Stimulated activated CD4-positive, alpha-beta T cell treated with anti-CD3 and anti-CD28 coated beads, Interleukin-2, amount 100 ng/mL, for 48 hours (primary cell): ENCODE measurements around the gene TNP1.

Experiments used
- DNase-seq, 2 donors: peaks; one replicate each; pipeline ENCODE4 v3.0.0-alpha.2; 2020

The TNP1 gene

DNA sequence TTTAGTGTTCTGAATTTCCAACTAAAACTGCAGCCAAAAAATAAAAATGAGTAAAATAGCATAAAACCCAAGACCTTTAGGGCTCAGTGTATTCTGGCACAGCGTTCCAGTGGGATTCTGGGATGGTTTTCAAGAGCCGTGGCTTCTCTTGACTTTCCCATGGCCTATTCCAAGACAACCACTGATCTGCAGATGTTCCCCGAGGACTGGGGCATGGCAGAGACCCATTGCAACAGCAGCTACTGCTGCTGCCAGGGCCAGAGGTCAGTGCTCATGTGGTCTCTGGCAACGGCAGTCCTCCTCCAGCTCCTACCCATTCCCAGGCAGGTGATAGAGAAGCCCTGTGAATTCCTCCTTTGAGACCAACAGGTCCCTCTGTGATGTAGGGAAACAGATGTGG, 26.8 kb downstream of the TNP1 start:
- no peak for DNase-seq

GRCh38 chr2:216830346-216830745, 29.5 kb downstream of the TNP1 start:
- no peak for DNase-seq

- no peak for DNase-seq
These were observed 30.3 kb downstream of the TNP1 start for GRCh38 chr2:216829533-216829932.

- no peak for DNase-seq
These were observed 32.7 kb downstream of the TNP1 start for GRCh38 chr2:216827073-216827720.

DNA sequence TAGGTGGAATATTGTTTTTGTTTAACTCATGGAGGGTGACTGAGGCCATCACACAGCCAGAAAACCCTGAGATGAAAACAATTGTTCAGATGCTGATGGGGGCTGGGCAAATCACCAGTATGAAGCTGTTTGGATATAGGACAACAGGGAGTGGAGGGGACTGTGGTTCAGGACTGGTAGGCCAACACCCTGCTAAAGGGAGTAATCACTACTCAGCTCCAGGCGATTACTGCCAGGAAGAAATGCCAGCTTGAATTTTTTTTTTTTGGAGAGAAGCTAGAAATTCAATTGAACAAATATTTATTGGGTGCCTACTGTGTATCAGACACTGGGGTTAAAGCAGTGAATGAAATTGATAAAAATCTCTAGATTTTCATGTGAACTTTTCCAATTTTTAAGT, 37.4 kb downstream of the TNP1 start:
- DNase-seq, result no peak

DNA sequence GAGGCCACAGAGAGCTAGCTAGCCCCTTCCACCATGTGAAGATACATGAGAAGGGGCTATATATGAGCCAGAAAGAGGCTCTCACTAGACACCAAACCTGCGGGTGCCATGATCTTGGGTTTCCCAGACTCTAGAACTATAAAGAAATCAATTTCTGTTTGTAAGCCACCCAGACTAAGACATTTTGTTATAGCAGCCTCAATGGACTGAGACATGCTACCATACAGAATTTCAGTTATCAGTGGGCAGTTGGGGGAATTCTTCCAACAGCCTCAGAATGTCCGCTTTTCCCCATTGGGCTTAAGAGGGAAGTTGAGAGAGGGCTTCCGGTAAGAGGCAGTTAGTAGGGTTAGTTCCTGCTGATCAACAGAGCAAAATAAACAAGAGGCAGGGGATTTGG, 39.2 kb downstream of the TNP1 start:
- no peak for DNase-seq

GRCh38 chr2:216819766-216820165, 40.1 kb downstream of the TNP1 start:
- DNase-seq, result no peak

DNA sequence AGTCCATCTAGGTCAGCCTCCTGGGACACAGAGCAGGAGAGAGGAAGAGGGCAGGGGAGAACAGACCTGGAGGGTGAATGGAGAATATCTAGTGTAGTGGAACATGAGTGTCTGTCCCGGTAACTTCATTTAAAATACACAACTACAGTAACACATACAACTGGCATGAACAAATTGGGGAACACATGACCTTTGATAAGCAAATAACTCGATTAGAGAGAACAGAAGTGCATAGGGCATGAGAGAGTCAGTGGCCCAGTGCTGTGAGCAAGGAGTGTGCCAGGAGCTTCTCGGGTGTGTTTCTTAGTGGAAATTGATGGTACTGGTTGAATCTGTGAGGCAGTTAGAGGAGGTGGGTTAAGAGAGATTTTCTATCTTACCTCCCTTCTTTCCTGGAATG, 40.8 kb downstream of the TNP1 start:
- DNase-seq, result no peak

DNA sequence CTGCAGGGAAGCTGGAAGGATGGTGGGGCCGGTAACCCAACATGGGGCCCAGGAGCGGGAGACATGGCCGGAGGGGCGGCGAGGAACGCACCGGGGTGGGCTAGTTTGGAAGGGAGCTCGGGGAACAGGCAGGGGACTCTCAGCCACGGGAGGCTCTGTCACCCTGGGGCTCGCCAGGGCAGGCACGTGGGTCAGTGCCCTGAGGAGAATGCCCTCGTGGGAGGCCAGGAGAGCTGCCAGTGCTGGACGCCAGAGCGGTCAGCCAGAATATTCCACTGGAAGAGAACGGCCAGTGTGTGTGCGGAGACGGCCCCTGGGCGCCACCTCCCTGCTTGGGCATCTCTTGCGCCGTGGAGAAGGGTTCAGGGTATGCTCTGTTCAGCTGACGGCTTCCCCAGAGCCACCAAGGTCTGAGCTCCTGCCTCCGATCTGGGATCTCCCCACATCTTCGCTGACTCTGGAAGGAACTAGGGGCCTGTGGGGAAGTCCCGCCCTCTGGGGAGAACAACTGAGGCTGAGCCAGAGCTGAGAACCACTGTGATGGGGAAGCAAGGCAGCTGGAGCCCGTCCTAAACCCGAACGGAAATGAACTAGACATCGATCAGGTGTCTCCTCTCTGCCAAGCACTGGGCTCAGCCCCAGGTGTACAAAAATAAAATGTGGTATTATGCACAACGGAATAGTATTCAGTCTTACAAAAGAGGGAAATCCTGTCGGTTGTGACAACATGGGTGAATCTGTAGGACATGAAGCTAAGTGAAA, 49.3 kb downstream of the TNP1 start:
- DNase-seq, result no peak
